HG02623 (cell line): Measurements from ENCODE around the gene EML2.
A peak's percentile ranks its signal among the peaks of the same experiment; 100 is the strongest.
"Not testable (repeated sequence)": the region's sequence is repeated elsewhere in the genome, so short reads cannot be mapped to it uniquely, and the experiment has no call there.

Experiments
- ATAC-seq: cut with Tn5 transposase; IDR thresholded peaks from one replicate; pipeline ENCODE4 v1.9.1; 2021; ENCODE audit warnings: moderate library complexity; ENCODE audit not compliant: unreplicated experiment

The EML2 gene, protein sequence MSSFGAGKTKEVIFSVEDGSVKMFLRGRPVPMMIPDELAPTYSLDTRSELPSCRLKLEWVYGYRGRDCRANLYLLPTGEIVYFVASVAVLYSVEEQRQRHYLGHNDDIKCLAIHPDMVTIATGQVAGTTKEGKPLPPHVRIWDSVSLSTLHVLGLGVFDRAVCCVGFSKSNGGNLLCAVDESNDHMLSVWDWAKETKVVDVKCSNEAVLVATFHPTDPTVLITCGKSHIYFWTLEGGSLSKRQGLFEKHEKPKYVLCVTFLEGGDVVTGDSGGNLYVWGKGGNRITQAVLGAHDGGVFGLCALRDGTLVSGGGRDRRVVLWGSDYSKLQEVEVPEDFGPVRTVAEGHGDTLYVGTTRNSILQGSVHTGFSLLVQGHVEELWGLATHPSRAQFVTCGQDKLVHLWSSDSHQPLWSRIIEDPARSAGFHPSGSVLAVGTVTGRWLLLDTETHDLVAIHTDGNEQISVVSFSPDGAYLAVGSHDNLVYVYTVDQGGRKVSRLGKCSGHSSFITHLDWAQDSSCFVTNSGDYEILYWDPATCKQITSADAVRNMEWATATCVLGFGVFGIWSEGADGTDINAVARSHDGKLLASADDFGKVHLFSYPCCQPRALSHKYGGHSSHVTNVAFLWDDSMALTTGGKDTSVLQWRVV

GRCh38 chr19:45638930-45639729 is at the start of gene EML2:
Gene EML2 (minus strand): TSS chr19:45639397. CDS start chr19:45639376, 21 bp downstream.
- no peak for ATAC-seq

DNA sequence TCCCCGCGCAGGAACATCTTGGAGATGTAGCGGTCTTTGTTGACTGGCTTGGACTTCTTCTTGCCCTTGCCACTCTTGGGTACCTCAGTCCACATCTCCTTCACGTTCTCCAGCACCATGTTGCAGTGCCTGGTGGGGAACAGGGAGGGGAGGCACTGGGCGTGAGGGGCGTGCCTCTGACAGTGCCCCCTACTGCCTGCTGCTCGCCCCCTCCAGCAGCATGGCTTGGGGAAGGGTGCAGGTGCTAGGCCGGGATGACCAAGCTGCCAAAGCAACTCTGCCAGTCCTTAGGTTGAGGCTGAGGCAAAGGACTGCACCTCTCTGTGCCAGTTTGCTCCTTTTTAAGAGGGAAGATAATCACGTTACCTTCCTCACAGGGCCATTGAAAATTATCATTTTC is 48.4 kb upstream of the EML2 start:
- no peak for ATAC-seq

GRCh38 chr19:45685045-45685444 is 45.8 kb upstream of the EML2 start:
- ATAC-seq = not testable (repeated sequence)

- ATAC-seq = no peak
Measured at GRCh38 chr19:45682908-45683307, 43.7 kb upstream of the EML2 start.

GRCh38 chr19:45682117-45682516 is 42.9 kb upstream of the EML2 start:
- ATAC-seq = no peak

DNA sequence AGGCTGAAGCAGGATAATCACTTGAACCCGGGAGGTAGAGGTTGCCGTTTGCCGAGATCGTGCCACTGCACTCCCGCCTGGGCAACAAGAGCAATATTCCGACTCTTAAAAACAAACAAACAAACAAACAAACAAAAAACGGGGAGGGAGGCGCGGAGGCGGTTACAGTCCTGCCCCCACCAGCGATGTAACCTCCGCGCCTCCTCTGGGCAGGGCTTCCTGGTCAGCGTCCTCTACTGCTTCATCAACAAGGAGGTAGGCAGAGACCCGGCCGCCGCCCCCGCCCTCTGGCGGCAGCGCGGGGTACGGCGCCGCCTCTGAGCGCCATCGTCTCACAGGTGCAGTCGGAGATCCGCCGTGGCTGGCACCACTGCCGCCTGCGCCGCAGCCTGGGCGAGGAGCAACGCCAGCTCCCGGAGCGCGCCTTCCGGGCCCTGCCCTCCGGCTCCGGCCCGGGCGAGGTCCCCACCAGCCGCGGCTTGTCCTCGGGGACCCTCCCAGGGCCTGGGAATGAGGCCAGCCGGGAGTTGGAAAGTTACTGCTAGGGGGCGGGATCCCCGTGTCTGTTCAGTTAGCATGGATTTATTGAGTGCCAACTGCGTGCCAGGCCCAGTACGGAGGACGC is 42.3 kb upstream of the EML2 start:
- ATAC-seq = peak; percentile 54

GRCh38 chr19:45677351-45678230 is 38.4 kb upstream of the EML2 start:
- ATAC-seq = no peak

GRCh38 chr19:45676851-45677263 is 37.7 kb upstream of the EML2 start:
- no peak for ATAC-seq

- no peak for ATAC-seq
Measured at GRCh38 chr19:45674946-45675345, 35.7 kb upstream of the EML2 start.

- peak; percentile 51 for ATAC-seq
Measured at GRCh38 chr19:45670670-45671453, 31.7 kb upstream of the EML2 start.

- ATAC-seq = no peak
Measured at GRCh38 chr19:45668342-45668871, 29.2 kb upstream of the EML2 start.

GRCh38 chr19:45667620-45668341 is 28.6 kb upstream of the EML2 start, which contains the start of gene GIPR:
Gene GIPR (plus strand): TSS chr19:45668221. CDS start chr19:45669521, 1,300 bp downstream.
- no peak for ATAC-seq

DNA sequence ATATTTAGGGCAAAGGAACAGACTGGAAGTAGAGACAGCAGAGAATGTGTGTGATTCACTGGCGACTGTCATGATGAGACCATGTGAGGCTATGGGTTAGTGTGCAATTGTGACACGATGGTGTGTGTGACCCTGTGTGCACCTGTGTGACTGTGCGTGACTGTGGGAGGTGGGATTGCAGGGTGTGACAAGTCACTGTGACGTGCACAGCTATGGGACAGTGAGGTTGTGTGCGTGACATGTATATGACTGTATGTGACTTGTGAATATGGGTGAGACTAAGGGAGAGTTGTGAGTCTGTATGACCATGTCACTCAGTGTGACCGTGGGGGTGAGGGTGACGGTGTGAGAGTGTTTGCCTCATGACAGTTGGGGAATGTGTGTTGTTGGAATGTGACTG is 25.4 kb upstream of the EML2 start:
- no peak for ATAC-seq

GRCh38 chr19:45663800-45664199 is 24.6 kb upstream of the EML2 start:
- ATAC-seq = no peak

GRCh38 chr19:45660636-45661035 is 21.4 kb upstream of the EML2 start:
- no peak for ATAC-seq

DNA sequence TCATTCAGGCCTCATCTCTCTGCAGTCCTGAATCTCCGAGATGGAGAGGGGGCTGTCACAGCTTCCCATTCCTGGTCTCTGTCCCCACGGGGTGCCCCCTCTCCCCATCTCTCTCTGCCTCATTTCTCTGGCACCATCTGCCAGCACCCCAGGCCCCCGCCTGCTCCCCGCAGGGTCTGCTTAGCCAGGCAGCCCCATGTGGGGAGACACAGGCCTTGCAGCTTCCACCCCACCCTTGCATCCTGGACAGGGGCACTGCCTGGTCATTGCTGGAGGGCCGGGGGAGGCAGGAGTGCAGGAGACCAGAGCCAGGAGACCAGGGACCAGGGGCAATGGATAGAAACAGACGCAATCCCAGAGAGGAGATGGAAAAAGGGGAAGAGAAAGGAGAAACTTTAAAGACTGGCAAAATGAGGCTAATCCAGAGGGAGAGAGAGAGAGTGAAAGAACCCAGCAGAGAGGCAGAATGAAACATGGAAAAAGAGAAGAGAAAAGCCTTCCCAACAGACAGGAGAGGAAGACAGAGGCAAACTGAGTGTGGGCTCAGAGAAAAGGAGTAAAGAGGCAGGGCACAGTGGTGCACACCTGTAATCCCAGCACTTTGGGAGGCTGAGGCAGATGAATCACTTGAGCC is 20.0 kb upstream of the EML2 start:
- no peak for ATAC-seq

GRCh38 chr19:45657520-45658167 is 18.4 kb upstream of the EML2 start:
- no peak for ATAC-seq
